GM13976 (cell line): Measurements from ENCODE around the gene ABLIM2.

Experiments
- DNase-seq: peaks from one replicate; pipeline ENCODE4 v3.0.0; 2012; ENCODE audit warnings: low spot score
- in situ Hi-C: fragments of 300-500 bp; cut with MboI; formaldehyde crosslinking; loops from one replicate; pipeline ENCODE4 v1.12.0; 2022; ENCODE audit warnings: low sequenced_read_pairs, mixed read lengths, inconsistent platforms; ENCODE audit not compliant: unreplicated experiment
- TF ChIP-seq, protein P1 (sequence below): IDR thresholded peaks from 2 replicates; pipeline ENCODE4 v1.5.1; 2012; ENCODE audit warnings: borderline replicate concordance, mild to moderate bottlenecking; ENCODE audit not compliant: insufficient read depth; ENCODE audit errors: extremely low read depth, missing control alignments, control extremely low read depth

The ABLIM2 gene

DNA sequence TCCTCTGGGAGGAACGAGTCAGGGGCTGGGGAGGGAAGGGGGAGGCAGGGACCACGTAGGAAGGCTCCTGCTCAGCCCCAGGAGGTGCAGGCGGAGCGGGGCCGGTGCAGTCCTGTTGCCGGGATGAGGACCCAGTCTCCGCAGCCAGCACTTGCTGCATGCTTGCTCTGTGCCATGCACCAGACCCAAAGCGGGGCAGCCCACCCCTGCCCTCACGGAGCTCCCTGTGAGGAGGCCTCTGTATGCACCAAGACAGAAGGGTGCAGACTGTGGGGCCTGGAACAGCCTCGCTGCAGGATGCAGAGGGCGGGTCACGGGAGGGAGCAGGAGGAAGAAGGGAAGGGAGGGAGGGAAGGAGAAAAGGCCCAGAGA is 61.9 kb downstream of the ABLIM2 start:
- in situ Hi-C loops: no loop called here
- TF ChIP-seq, protein P1, sequence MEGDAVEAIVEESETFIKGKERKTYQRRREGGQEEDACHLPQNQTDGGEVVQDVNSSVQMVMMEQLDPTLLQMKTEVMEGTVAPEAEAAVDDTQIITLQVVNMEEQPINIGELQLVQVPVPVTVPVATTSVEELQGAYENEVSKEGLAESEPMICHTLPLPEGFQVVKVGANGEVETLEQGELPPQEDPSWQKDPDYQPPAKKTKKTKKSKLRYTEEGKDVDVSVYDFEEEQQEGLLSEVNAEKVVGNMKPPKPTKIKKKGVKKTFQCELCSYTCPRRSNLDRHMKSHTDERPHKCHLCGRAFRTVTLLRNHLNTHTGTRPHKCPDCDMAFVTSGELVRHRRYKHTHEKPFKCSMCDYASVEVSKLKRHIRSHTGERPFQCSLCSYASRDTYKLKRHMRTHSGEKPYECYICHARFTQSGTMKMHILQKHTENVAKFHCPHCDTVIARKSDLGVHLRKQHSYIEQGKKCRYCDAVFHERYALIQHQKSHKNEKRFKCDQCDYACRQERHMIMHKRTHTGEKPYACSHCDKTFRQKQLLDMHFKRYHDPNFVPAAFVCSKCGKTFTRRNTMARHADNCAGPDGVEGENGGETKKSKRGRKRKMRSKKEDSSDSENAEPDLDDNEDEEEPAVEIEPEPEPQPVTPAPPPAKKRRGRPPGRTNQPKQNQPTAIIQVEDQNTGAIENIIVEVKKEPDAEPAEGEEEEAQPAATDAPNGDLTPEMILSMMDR: no peak
- no peak for DNase-seq

DNA sequence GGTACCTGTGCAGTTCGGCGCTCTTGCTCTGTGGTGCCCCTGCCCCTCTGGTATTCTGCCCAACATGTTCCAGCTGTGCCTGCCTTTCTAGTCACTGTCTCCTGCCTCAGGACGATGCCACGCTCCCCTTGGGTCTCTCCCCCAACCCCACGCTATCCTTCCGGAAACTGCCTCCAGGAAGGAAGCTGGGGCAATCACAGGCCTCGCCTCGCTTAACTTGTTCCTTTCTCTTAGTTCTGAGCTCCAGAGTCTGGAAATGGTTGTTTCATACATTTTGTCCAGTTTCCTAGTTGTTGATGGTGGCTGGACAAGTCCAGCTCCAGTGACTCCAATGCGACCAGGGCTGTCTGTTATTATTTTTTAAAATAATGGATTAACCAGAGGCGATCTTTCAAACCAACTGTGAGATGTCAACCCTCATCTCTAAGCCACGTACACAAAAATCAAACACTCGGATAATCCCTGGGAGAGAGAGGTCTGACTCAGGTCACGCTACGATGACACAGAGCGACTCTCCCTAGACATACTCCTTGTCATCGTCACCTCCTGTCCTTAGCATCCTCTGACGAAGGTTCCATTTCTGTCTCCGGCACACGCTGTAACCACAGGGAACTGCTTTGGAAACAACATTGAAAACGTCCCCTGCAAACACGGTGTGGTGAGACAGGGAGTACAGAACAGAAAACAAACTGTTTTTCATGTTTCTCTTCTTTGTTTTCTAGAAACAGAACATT is 62.5 kb downstream of the ABLIM2 start:
- TF ChIP-seq, protein P1: no peak
- in situ Hi-C loops: no loop called here
- DNase-seq: no peak

DNA sequence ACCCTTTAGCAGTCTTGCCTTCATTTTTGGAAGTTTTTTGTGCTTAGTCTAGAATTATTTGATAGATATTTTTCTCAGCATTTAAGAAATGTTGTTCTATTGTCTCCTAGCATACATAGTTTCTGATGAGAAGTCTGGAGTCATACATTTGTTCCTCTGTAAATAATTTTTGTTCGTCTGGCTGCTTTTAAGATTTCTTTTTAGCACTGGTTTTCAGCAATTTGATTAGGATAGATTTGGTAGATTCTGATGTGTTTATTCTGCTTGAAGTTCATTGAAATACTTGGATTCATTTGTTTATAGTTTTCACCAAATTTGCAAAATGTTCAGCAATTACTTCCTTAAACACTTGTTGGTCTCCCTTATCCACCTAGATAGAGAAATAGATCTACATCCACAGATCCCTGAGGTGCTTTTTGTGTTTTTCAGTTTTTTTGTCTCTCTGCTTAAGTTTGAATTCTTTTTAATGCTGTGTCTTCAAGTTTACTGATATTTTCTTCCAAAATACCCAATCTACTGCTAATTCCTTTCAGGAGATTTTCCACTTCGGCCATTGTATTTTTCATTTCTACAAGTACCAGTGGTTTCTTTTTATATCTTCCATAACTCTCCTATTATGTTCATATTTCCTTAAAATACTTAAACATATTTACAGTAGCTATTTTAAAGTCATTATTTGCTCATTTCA is 64.9 kb downstream of the ABLIM2 start:
- DNase-seq: no peak
- TF ChIP-seq, protein P1: no peak
- in situ Hi-C loops: no loop called here

DNA sequence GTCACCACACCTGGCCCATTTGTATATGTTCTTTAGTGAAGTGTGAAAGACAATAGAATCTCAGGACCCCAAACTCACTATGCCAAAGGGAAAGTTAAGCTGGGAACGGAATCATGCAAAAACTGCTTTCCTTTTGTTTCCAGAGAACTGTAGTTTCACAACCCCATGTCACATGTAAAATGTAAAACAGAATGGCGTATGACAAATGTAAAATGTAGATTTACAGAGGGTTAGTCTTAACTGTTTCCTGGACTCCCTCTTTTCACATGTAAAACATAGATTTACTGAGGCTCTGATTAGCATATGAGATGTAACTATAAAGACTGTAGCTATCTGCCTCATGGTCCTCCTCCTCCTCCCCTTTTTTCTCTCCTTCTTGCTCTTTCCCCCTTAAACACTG is 66.3 kb downstream of the ABLIM2 start:
- TF ChIP-seq, protein P1: no peak
- in situ Hi-C loops: no loop called here
- DNase-seq: no peak

DNA sequence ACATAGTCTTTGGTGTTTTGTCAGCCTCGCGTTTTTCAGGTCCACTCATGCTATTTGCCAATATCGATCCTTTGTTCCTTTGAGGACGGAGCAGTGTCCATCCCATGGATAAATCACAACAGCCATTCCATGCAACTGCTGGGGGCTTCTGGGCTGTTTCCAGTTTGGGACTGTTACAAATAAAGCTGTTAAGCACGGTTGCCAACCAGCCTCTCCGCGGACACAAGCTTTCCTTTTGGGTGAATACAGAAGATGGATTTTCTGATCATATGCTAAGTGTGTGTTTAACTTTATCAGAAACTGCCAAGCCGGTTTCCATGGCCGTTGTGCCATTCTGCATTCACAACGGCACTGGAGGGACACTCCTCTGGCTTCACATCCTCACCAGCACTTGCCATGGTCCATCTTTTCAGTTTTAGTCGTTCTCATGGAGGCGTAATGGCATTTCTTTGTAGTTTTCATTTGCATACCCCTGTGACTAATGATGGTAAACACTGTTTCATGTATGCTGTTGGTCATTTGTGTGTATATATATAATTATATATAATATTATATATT is 67.8 kb downstream of the ABLIM2 start:
- DNase-seq: no peak
- in situ Hi-C loops: no loop called here
- TF ChIP-seq, protein P1: no peak

DNA sequence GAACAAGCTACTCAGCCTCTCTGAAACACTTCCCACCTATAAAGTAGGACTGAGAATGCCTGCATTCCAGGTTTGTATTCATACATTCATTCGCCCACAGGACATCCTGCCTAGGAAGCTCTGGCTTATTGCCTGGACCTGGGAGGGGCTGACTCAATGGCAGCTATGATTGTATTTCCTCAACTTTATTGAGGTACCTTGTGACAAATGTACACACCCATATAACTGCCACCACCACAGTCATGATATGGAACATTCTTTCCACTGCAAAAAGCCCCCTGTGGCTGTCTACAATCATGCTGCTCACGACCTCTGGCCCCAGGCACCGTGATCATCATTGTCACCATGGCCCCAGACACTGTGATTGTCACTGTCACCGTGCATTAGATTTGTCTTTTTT is 68.3 kb downstream of the ABLIM2 start:
- DNase-seq: no peak
- in situ Hi-C loops: no loop called here
- TF ChIP-seq, protein P1: no peak
